Calu3 (cell line): ENCODE results near the gene DENND5B. TPM values are rescaled to one million over a fixed set of nuclear protein-coding genes. Genes with fewer than 3 reads are reported as not detected.
"Not testable (repeated sequence)": the region's sequence is repeated elsewhere in the genome, so short reads cannot be mapped to it uniquely, and the experiment has no call there.

Source experiments
- BruUV-seq: library from RNA; stranded (reverse); fragments of 400-500 nt; replicated peaks from 2 replicates; lab custom pipeline; 2021; lab: Mats Ljungman, UMichigan
- CTCF ChIA-PET: fragments of 300-600 bp; sonication (Branson Sonifier 250); formaldehyde crosslinking; loops from one replicate; lab custom pipeline; 2022; ENCODE audit warnings: antibody characterized with exemption; lab: Charles Lee
- DNase-seq: peaks from one replicate; pipeline ENCODE4 v3.0.0; 2022
- H3K27ac Mint-ChIP-seq: one replicate; pipeline ENCODE4 v1.8.0; 2022; ENCODE audit warnings: mixed read lengths; ENCODE audit not compliant: unreplicated experiment
- H3K27me3 Mint-ChIP-seq: one replicate; pipeline ENCODE4 v1.8.0; 2022; ENCODE audit warnings: mixed read lengths; ENCODE audit not compliant: unreplicated experiment
- H3K36me3 Mint-ChIP-seq: one replicate; pipeline ENCODE4 v1.8.0; 2022; ENCODE audit warnings: mild to moderate bottlenecking, moderate library complexity, mixed read lengths; ENCODE audit not compliant: insufficient read depth, unreplicated experiment
- H3K4me1 Mint-ChIP-seq: one replicate; pipeline ENCODE4 v1.8.0; 2022; ENCODE audit warnings: mild to moderate bottlenecking, low read depth, mixed read lengths; ENCODE audit not compliant: unreplicated experiment
- H3K4me3 Mint-ChIP-seq: one replicate; pipeline ENCODE4 v1.8.0; 2022; ENCODE audit warnings: mild to moderate bottlenecking, low read depth, moderate library complexity, mixed read lengths; ENCODE audit not compliant: unreplicated experiment
- H3K9me3 Mint-ChIP-seq: one replicate; pipeline ENCODE4 v1.8.0; 2022; ENCODE audit warnings: low read depth, mixed read lengths; ENCODE audit not compliant: unreplicated experiment
- intact Hi-C: fragments of 100-400 bp; cut with micrococcal nuclease; formaldehyde crosslinking; loops from one replicate; pipeline ENCODE4 v1.10.0; 2022; ENCODE audit not compliant: unreplicated experiment
- total RNA-seq: library from RNA; stranded (reverse); gene quantifications from 2 replicates; pipeline ENCODE4 v1.2.3, GENCODE V29; 2022
- TF ChIP-seq, protein P1 (sequence below): fragments of 200-600 bp; IDR thresholded peaks from one replicate; pipeline ENCODE4 v1.8.0; 2022; ENCODE audit warnings: antibody characterized with exemption; ENCODE audit not compliant: unreplicated experiment

DENND5B gene
- total RNA-seq, 1 experiment from 2014 or later: 10.2 TPM

DNA sequence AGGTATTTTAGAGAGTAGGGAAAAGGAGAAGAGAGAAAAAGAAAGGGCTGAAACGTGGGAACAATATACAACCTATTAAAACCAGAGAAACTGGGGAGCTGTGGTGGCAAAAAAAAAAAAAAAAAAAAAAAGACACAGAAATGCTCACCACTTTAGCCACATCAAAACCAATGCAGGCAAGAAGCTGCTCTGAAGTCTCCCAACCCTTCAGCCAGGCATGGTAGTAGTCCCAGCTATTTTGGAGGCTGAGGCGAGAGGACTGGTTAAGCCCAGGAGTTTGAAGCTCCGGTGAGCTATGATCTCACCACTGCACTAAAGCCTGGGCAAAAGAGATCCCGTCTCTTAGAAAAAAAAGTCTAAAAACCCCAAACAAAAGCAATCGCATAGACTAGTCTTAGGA is 33.2 kb downstream of the DENND5B start:
- intact Hi-C loops: no loop called here
- H3K4me1 Mint-ChIP-seq: no peaks in the 10 kb centered on the region
- H3K9me3 Mint-ChIP-seq: peaks cover 15% of the 10 kb centered on the region
- H3K27me3 Mint-ChIP-seq: no peaks in the 10 kb centered on the region
- no peaks in the 10 kb centered on the region for H3K36me3 Mint-ChIP-seq
- DNase-seq: no peak
- H3K4me3 Mint-ChIP-seq: no peak overlapping the region
- TF ChIP-seq, protein P1, sequence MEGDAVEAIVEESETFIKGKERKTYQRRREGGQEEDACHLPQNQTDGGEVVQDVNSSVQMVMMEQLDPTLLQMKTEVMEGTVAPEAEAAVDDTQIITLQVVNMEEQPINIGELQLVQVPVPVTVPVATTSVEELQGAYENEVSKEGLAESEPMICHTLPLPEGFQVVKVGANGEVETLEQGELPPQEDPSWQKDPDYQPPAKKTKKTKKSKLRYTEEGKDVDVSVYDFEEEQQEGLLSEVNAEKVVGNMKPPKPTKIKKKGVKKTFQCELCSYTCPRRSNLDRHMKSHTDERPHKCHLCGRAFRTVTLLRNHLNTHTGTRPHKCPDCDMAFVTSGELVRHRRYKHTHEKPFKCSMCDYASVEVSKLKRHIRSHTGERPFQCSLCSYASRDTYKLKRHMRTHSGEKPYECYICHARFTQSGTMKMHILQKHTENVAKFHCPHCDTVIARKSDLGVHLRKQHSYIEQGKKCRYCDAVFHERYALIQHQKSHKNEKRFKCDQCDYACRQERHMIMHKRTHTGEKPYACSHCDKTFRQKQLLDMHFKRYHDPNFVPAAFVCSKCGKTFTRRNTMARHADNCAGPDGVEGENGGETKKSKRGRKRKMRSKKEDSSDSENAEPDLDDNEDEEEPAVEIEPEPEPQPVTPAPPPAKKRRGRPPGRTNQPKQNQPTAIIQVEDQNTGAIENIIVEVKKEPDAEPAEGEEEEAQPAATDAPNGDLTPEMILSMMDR: no peak
- H3K27ac Mint-ChIP-seq: no peak overlapping the region
- BruUV-seq: no TSS peak
- CTCF ChIA-PET: interaction anchor here (0.7 kb wide), 1 partner anchor 9 kb away, joined by 11 read pairs; no protein-coding TSS in a partner anchor

DNA sequence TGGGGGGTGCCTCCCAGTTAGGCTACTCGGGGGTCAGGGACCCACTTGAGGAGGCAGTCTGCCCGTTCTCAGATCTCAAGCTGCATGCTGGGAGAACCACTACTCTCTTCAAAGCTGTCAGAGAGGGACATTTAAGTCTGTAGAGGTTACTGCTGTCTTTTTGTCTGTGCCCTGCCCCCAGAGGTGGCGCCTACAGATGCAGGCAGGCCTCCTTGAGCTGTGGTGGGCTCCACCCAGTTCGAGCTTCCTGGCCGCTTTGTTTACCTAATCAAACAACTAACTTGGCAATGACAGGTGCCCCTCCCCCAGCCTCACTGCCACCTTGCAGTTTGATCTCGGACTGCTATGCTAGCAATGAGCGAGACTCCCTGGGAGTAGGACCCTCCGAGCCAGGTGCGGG is 35.5 kb downstream of the DENND5B start:
- H3K27me3 Mint-ChIP-seq, DNase-seq, H3K4me3 Mint-ChIP-seq, CTCF ChIA-PET, BruUV-seq, H3K4me1 Mint-ChIP-seq, H3K36me3 Mint-ChIP-seq, H3K27ac Mint-ChIP-seq, intact Hi-C loops: not testable (repeated sequence)
- H3K9me3 Mint-ChIP-seq: peaks cover 15% of the 10 kb centered on the region

DNA sequence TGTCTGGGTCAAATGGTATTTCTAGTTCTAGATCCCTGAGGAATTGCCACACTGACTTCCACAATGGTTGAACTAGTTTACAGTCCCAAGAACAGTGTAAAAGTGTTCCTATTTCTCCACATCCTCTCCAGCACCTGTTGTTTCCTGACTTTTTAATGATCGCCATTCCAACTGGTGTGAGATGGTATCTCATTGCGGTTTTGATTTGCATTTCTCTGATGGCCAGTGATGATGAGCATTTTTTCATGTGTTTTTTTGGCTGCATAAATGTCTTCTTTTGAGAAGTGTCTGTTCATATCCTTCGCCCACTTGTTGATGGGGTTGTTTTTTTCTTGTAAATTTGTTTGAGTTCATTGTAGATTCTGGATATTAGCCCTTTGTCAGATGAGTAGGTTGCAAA is 40.3 kb downstream of the DENND5B start:
- H3K27ac Mint-ChIP-seq, BruUV-seq, H3K4me1 Mint-ChIP-seq, intact Hi-C loops, DNase-seq, H3K27me3 Mint-ChIP-seq, H3K36me3 Mint-ChIP-seq, H3K9me3 Mint-ChIP-seq, H3K4me3 Mint-ChIP-seq, CTCF ChIA-PET: not testable (repeated sequence)

DNA sequence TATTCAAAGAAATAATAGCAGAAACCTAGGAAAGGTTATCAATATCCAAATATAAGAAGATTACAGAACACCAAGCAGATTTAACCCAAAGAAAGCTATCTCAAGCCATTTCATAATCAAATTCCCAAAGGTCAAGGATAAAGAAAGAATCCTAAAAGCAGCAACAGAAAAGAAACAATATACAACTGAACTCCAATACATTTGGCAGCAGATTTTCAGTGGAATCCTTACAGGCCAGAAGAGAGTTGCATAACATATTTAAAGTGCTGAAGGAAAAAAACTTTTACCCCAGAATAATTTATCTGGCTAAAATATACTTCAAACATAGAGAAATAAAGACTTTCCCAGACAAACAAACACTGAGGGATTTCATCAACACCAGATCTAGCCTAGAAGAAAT is 54.3 kb downstream of the DENND5B start:
- no peak overlapping the region for H3K4me3 Mint-ChIP-seq
- CTCF ChIA-PET: no interaction called here
- intact Hi-C loops: no loop called here
- no peaks in the 10 kb centered on the region for H3K27me3 Mint-ChIP-seq
- H3K4me1 Mint-ChIP-seq: no peaks in the 10 kb centered on the region
- H3K27ac Mint-ChIP-seq: no peak overlapping the region
- no peaks in the 10 kb centered on the region for H3K36me3 Mint-ChIP-seq
- TF ChIP-seq, protein P1: no peak
- H3K9me3 Mint-ChIP-seq: no peaks in the 10 kb centered on the region
- no TSS peak for BruUV-seq
- no peak for DNase-seq

DNA sequence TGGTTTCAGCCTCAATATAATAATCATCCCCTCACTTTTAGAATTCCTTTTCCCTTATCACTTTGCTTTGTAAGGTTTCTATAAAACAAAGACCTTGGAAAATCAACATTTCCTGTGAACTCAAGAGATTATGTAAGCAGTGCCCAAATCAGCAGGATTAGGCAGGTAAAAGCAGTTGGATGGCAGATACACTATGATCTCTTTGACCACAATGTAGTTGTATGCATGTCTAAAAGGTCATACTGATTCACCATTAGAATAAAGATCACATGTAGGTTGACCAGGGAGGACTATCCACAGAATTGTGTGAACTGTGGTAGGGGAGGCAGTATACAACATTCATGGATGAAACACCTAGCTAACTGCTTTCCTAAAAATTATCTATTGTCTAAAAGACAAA is 57.5 kb downstream of the DENND5B start:
- no peaks in the 10 kb centered on the region for H3K4me1 Mint-ChIP-seq
- H3K9me3 Mint-ChIP-seq: no peaks in the 10 kb centered on the region
- H3K27me3 Mint-ChIP-seq: no peaks in the 10 kb centered on the region
- no peak overlapping the region for H3K4me3 Mint-ChIP-seq
- no peaks in the 10 kb centered on the region for H3K36me3 Mint-ChIP-seq
- TF ChIP-seq, protein P1: no peak
- CTCF ChIA-PET: no interaction called here
- intact Hi-C loops: no loop called here
- no TSS peak for BruUV-seq
- no peak for DNase-seq
- H3K27ac Mint-ChIP-seq: no peak overlapping the region
